GM19328 (cell line): Measurements from ENCODE around the gene EBNA1BP2.
"Not testable (repeated sequence)": the region's sequence is repeated elsewhere in the genome, so short reads cannot be mapped to it uniquely, and the experiment has no call there.

Source experiments
- ATAC-seq: cut with Tn5 transposase; IDR thresholded peaks from one replicate; pipeline ENCODE4 v1.9.1; 2021; ENCODE audit warnings: mild to moderate bottlenecking, moderate library complexity; ENCODE audit not compliant: unreplicated experiment

Gene EBNA1BP2

DNA sequence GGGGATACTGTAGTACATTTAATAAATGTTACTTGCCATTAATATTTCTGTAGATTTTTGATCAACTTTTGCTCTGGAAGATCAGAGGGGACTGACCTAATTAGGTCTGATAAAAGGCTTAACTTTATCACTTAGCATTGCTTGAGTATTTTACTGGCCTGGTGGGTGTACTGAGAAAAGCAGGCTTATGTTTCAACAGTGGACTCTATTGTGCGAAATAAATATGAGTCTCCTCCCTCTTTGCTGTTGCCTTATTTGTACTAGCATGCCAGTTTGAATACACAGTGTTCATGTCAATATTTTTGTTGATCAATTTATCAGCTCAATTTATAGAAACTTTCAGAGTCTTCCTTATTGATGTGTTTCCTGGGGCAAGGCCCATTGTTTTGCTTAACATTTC, 49.1 kb downstream of the EBNA1BP2 start:
- no peak for ATAC-seq

DNA sequence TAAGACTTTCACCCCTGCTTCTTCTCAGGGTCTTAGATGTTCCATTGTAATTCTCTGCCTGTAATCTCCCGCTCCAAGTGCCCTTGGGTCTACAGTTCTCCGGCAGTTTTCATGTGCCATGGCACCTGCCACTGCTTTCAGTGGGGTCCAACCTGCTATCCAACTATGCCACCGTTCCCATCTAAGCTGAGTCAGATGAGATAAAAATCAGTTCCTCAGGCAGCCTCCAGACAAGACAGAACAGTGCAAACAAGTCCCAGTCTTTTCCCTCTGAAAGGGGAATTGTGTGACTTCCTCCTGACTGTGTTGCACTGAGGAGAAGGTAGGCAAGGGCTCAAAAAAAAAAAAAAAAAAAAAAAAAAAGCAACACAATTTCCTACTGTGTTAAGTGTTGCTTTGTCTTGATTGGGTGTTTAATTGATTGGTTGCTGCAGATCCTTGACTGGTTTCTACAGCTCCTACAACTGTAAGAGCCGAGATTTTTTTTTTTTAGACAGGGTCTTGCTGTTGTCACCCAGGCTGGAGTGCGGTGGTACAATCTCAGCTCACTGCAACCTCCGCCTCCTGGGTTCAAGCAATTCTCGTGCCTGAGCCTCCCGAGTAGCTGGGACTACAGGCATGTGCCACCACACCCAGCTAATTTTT, 50.7 kb downstream of the EBNA1BP2 start:
- no peak for ATAC-seq

DNA sequence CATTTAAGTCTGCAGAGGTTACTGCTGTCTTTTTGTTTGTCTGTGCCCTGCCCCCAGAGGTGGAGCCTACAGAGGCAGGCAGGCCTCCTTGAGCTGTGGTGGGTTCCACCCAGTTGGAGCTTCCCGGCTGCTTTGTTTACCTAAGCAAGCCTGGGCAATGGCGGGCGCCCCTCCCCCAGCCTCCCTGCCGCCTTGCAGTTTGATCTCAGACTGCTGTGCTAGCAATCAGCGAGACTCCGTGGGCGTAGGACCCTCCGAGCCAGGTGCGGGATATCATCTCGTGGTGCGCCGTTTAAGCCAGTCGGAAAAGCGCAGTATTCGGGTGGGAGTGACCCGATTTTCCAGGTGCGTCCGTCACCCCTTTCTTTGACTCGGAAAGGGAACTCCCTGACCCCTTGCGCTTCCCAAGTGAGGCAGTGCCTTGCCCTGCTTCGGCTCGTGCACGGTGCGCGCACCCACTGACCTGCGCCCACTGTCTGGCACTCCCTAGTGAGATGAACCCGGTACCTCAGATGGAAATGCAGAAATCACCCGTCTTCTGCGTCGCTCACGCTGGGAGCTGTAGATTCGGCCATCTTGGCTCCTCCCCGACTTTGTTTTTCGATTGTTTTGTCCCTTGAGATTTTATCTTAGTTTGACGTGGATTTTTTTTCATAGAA, 52.0 kb downstream of the EBNA1BP2 start:
- ATAC-seq = not testable (repeated sequence)
